ENCODE measurements around the gene NLRP10. TPM values are rescaled to one million over a fixed set of nuclear protein-coding genes. Genes with fewer than 3 reads are reported as not detected.

Gene NLRP10
- total and polyA plus RNA-seq, 2 of the 13 experiments (the other 11 are each of a cell fraction or from before 2014, with no cell fraction given): not detected

DNA sequence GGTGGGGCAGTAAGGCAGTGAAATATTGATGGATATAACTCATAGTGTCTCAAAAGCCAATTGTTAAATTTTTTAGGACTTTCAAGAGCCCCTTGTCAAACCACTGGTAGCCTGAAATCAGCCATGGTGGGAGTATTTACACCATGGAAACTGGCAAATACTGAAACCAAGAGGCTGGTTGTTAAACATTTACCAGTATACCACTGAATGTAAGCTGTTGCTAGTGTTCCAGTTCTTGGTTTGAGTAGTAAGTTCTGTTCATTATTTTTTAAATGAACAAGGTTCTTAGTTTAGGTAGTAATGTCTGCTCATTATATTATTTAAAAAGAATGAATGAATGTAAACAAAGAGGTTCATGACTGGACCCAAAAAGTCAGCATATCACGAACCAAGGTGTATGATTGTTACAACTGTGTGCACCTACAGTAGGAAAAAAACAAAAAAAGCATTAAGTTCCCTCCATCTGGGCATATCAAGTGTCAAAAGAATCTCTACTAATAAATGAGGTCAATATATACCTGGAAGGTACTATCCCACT, 17.4 kb upstream of the NLRP10 start:
- TF ChIP-seq MEIS1 (CRISPR knock-in tag; IDR thresholded peaks at IDR 0.05; ENCODE audit: borderline replicate concordance): no peak
- H3K9ac ChIP-seq (ENCODE audit: insufficient read depth, low read depth, low read length): no peak overlapping the region
- no peak for ATAC-seq
- no peak overlapping the region for H3K4me2 ChIP-seq (ENCODE audit: low read depth, low read length)
- in situ Hi-C loops (cut with HindIII; ENCODE audit: extremely low pct_ligation_motif_present, low pct_unique_long_range_greater_than_20kb): no loop called here
- FAIRE-seq: no peak
- WGBS (ENCODE audit: low lambda C conversion rate): 0% methylated on average over 1 of the region's 1 CpG
- intact Hi-C loops (cut with micrococcal nuclease; ENCODE audit: unreplicated experiment): no loop called here
- H3K27me3 ChIP-seq (ENCODE audit: control insufficient read depth in 1 of 2, insufficient read depth in 2 of 2, low read length in 2 of 2): peaks cover 0 to under 1% of the 10 kb centered on the region in 2 experiments; a peak in 2 of 5 replicates
- no peaks in the 10 kb centered on the region for H4K20me1 ChIP-seq (ENCODE audit: insufficient read depth, low read length)
- no peak overlapping the region for H3K4me3 ChIP-seq (replicated peaks in 1 of 3; ENCODE audit: insufficient read depth in 1 of 3, low read depth in 2 of 3, low read length in 3 of 3)
- peaks cover 10% of the 10 kb centered on the region for H3K4me1 ChIP-seq (ENCODE audit: insufficient read depth, low read length)
- no peak overlapping the region for H3K27ac ChIP-seq (ENCODE audit: extremely low read length, insufficient read depth, low read length)
- ChIA-PET POLR2A (no interaction called here), CTCF (ENCODE audit: low intra/inter-chr PET ratio, low total read pairs) (no interaction called here)
- no peak for DNase-seq (ENCODE audit: low spot score)
- no peaks in the 10 kb centered on the region for H3K9me3 ChIP-seq (ENCODE audit: low read length)
- no peaks in the 10 kb centered on the region for H3K36me3 ChIP-seq (replicated peaks in 1 of 2; ENCODE audit: control insufficient read depth in 1 of 2, insufficient read depth in 2 of 2, low read length in 2 of 2)
- no peak overlapping the region for H2AFZ ChIP-seq (ENCODE audit: low read length)
- peaks cover 2% of the 10 kb centered on the region for H3K79me2 ChIP-seq (ENCODE audit: insufficient read depth, low read length)
- BruUV-seq (replicated peaks): no TSS peak

DNA sequence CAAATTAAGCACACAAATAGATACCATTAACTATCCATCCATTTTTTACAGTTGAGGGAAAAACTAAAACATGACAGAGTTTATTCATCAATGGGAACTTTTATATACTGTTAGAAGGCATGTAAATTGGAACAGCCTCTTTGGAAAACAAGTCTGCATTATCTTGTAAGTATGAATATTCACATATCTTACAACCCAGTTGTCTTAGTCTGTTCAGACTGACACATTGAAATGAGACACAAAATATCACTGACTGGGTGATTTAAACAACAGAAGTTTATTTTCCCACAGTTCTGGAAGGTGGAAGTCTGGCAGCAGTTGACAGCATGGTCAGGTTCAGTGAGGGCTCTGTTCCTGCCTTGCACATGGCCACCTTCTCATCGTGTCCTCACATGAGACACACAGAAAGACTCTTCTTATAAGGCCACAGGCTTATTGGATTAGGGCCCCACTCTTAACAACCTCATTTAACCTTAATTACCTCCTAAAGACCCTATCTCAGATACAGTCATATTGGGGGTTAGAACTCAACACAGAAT, 16.4 kb upstream of the NLRP10 start:
- intact Hi-C loops (cut with micrococcal nuclease; ENCODE audit: unreplicated experiment): no loop called here
- 0% methylated on average over 1 of the region's 1 CpG for WGBS (ENCODE audit: low lambda C conversion rate)
- TF ChIP-seq ZBED4 (CRISPR knock-in tag; IDR thresholded peaks at IDR 0.05; ENCODE audit: borderline replicate concordance) (no peak), ZNF232 (CRISPR knock-in tag; IDR thresholded peaks at IDR 0.05; ENCODE audit: borderline replicate concordance) (no peak), TCF12 (IDR thresholded peaks at IDR 0.05) (no peak), TCF12 (CRISPR knock-in tag; IDR thresholded peaks at IDR 0.05) (no peak), PHF8 (CRISPR knock-in tag; IDR thresholded peaks at IDR 0.05) (no peak), ZNF382 (CRISPR knock-in tag; IDR thresholded peaks at IDR 0.05; ENCODE audit: borderline replicate concordance) (no peak), IKZF1 (IDR thresholded peaks at IDR 0.05) (no peak)
- TF ChIP-seq, protein P1, sequence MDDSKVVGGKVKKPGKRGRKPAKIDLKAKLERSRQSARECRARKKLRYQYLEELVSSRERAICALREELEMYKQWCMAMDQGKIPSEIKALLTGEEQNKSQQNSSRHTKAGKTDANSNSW (CRISPR knock-in tag; IDR thresholded peaks at IDR 0.05; ENCODE audit: borderline replicate concordance): no peak
- TF ChIP-seq, protein P2, sequence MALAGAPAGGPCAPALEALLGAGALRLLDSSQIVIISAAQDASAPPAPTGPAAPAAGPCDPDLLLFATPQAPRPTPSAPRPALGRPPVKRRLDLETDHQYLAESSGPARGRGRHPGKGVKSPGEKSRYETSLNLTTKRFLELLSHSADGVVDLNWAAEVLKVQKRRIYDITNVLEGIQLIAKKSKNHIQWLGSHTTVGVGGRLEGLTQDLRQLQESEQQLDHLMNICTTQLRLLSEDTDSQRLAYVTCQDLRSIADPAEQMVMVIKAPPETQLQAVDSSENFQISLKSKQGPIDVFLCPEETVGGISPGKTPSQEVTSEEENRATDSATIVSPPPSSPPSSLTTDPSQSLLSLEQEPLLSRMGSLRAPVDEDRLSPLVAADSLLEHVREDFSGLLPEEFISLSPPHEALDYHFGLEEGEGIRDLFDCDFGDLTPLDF (CRISPR knock-in tag; IDR thresholded peaks at IDR 0.05): no peak
- TF ChIP-seq, protein P3, sequence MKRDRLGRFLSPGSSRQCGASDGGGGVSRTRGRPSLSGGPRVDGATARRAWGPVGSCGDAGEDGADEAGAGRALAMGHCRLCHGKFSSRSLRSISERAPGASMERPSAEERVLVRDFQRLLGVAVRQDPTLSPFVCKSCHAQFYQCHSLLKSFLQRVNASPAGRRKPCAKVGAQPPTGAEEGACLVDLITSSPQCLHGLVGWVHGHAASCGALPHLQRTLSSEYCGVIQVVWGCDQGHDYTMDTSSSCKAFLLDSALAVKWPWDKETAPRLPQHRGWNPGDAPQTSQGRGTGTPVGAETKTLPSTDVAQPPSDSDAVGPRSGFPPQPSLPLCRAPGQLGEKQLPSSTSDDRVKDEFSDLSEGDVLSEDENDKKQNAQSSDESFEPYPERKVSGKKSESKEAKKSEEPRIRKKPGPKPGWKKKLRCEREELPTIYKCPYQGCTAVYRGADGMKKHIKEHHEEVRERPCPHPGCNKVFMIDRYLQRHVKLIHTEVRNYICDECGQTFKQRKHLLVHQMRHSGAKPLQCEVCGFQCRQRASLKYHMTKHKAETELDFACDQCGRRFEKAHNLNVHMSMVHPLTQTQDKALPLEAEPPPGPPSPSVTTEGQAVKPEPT (CRISPR knock-in tag; IDR thresholded peaks at IDR 0.05; ENCODE audit: low read depth): no peak

More for the DNA sequence above, 16.4 kb upstream of the NLRP10 start:
- in situ Hi-C loops (cut with HindIII; ENCODE audit: extremely low pct_ligation_motif_present, low pct_unique_long_range_greater_than_20kb): no loop called here
- DNase-seq (ENCODE audit: low spot score) (no peak), ATAC-seq (no peak), FAIRE-seq (no peak)
- Histone ChIP-seq H2AFZ (ENCODE audit: low read length) (no peak overlapping the region), H3K9me3 (ENCODE audit: low read length) (no peaks in the 10 kb centered on the region), H3K4me1 (ENCODE audit: insufficient read depth, low read length) (peaks cover 10% of the 10 kb centered on the region), H3K36me3 (replicated peaks in 1 of 2; ENCODE audit: control insufficient read depth in 1 of 2, insufficient read depth in 2 of 2, low read length in 2 of 2) (no peaks in the 10 kb centered on the region), H3K79me2 (ENCODE audit: insufficient read depth, low read length) (no peaks in the 10 kb centered on the region), H3K4me2 (ENCODE audit: low read depth, low read length) (no peak overlapping the region), H3K27me3 (ENCODE audit: control insufficient read depth in 1 of 2, insufficient read depth in 2 of 2, low read length in 2 of 2) (no peaks in the 10 kb centered on the region), H4K20me1 (ENCODE audit: insufficient read depth, low read length) (no peaks in the 10 kb centered on the region), H3K9ac (ENCODE audit: insufficient read depth, low read depth, low read length) (no peak overlapping the region), H3K4me3 (replicated peaks in 1 of 3; ENCODE audit: insufficient read depth in 1 of 3, low read depth in 2 of 3, low read length in 3 of 3) (no peak overlapping the region), H3K27ac (ENCODE audit: extremely low read length, insufficient read depth, low read length) (no peak overlapping the region)
- BruUV-seq (replicated peaks): no TSS peak
- POLR2A ChIA-PET: no interaction called here
- CTCF ChIA-PET (ENCODE audit: low intra/inter-chr PET ratio, low total read pairs): no interaction called here
